ENCODE results near the gene UQCR11. TPM values are rescaled to one million over a fixed set of nuclear protein-coding genes. Genes with fewer than 3 reads are reported as not detected.

UQCR11 gene
- total RNA-seq, 3 donors from 2014 or later, result 59.6 to 117 (median 63.4) TPM

DNA sequence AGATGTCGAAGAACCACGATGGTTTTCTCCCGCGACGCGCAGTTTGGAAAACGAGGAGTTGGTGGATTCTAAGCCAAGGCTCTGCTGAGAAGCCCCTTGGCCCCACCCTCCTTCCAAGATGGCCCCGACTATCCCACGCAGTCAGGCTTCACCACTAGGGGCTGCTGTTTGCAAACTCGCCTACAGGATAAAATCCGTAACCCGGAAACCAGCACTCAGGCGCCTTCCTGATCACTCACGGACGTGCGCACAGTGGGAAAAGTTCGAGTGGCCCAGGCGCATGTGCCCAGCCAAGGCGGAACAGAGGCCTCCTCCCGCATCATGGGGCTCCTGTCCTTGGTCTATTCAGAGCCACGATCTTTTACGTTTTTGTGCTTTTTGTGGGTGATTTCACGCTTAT, 19.2 kb upstream of the UQCR11 start:
- intact Hi-C loops (cut with DNase I; ENCODE audit: low total_unique reads), result no loop called here
- Histone ChIP-seq H3K36me3 (no peaks in the 10 kb centered on the region), H3K27ac (no peak overlapping the region), H3K4me3 (no peak overlapping the region), H3K4me1 (no peaks in the 10 kb centered on the region), H3K27me3 (no peaks in the 10 kb centered on the region), H3K9me3 (no peaks in the 10 kb centered on the region)
- DNase-seq (ENCODE audit: low spot score in 2 of 2), result no peak
- TF ChIP-seq, protein P1, sequence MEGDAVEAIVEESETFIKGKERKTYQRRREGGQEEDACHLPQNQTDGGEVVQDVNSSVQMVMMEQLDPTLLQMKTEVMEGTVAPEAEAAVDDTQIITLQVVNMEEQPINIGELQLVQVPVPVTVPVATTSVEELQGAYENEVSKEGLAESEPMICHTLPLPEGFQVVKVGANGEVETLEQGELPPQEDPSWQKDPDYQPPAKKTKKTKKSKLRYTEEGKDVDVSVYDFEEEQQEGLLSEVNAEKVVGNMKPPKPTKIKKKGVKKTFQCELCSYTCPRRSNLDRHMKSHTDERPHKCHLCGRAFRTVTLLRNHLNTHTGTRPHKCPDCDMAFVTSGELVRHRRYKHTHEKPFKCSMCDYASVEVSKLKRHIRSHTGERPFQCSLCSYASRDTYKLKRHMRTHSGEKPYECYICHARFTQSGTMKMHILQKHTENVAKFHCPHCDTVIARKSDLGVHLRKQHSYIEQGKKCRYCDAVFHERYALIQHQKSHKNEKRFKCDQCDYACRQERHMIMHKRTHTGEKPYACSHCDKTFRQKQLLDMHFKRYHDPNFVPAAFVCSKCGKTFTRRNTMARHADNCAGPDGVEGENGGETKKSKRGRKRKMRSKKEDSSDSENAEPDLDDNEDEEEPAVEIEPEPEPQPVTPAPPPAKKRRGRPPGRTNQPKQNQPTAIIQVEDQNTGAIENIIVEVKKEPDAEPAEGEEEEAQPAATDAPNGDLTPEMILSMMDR (IDR thresholded peaks at IDR 0.05), result peak in 1 of 3 donors; percentile 38
- TF ChIP-seq POLR2A (IDR thresholded peaks at IDR 0.05), result no peak

DNA sequence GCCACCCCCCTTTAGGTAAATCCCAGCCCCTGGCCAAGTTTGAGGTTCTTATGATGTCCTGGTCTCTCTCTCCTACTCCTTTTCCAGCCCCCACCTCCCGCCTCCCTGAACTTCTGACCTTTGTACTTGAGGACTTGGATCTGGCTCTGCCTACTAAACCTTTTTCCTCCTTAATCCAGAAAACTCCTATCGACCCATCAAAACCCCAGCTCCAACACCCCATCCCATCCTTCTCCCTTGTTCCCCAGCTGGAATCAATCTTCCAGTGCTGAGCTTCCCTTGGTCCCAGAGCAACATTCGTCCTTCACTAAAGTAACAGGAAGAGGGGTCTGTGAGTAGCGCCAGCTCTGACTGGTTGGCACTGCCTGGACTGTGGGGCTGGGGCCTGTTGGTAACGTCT, 17.3 kb upstream of the UQCR11 start:
- no peak overlapping the region for H3K27ac ChIP-seq
- no peaks in the 10 kb centered on the region for H3K4me1 ChIP-seq
- intact Hi-C loops (cut with DNase I; ENCODE audit: low total_unique reads), result no loop called here
- no peak for DNase-seq (ENCODE audit: low spot score in 2 of 2)
- no peaks in the 10 kb centered on the region for H3K36me3 ChIP-seq
- no peak overlapping the region for H3K4me3 ChIP-seq
- H3K9me3 ChIP-seq, result no peaks in the 10 kb centered on the region
- H3K27me3 ChIP-seq, result no peaks in the 10 kb centered on the region
- TF ChIP-seq POLR2AphosphoS5 (IDR thresholded peaks at IDR 0.05) (no peak), POLR2A (IDR thresholded peaks at IDR 0.05) (no peak)
- TF ChIP-seq, protein P1 (IDR thresholded peaks at IDR 0.05), result no peak

DNA sequence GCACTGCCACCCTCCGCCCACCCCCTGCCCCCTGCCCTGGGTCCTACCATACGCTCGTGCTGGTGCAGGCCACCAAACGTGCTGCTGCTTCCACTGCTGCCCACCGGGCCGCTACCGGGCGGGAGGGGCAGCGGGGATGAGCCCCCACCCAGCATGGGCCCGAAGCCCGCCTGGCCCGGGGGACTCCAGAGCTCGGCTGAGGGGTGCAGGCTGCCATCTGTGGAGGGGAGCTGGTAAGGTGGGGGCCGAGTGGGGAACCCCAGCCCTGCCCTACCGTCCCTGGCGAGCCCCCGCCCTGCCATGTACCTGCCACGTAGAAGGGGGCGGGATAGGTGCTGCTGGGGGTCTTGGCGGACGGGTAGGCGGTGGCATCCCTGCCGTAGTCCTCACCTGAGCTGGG, 16.7 kb upstream of the UQCR11 start:
- intact Hi-C loops (cut with DNase I; ENCODE audit: low total_unique reads), result no loop called here
- Histone ChIP-seq H3K36me3 (no peaks in the 10 kb centered on the region), H3K4me1 (no peaks in the 10 kb centered on the region), H3K4me3 (no peak overlapping the region), H3K27ac (no peak overlapping the region), H3K27me3 (no peaks in the 10 kb centered on the region), H3K9me3 (no peaks in the 10 kb centered on the region)
- DNase-seq (ENCODE audit: low spot score in 2 of 2), result no peak
- no peak for TF ChIP-seq POLR2A (IDR thresholded peaks at IDR 0.05)
- TF ChIP-seq, protein P1 (IDR thresholded peaks at IDR 0.05), result no peak
- no peak for TF ChIP-seq POLR2AphosphoS5 (IDR thresholded peaks at IDR 0.05)

DNA sequence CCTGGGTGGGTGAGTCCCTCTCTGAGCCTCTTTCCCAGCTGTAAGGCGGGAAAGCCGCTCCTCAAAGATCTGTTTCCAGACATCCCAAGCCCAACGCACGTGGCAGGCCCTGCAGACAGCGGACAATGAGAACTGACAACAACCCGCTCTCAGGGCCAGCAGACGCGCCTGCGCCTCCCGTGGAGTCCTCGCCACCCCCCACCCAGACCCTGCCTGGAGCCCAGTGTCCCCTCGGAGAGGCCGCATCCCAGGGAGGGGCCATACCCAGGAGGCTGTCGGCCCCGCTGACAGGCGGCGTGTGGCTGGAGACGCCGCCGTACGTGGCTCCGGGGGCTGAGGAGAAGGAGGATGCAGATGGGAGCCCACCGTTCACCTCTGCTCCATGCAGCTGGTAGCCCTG, 16.3 kb upstream of the UQCR11 start:
- H3K4me1 ChIP-seq, result no peaks in the 10 kb centered on the region
- H3K27ac ChIP-seq, result no peak overlapping the region
- no peaks in the 10 kb centered on the region for H3K9me3 ChIP-seq
- no peak overlapping the region for H3K4me3 ChIP-seq
- H3K36me3 ChIP-seq, result no peaks in the 10 kb centered on the region
- DNase-seq (ENCODE audit: low spot score in 2 of 2), result no peak
- TF ChIP-seq POLR2AphosphoS5 (IDR thresholded peaks at IDR 0.05), result no peak
- TF ChIP-seq, protein P1 (IDR thresholded peaks at IDR 0.05), result no peak
- TF ChIP-seq POLR2A (IDR thresholded peaks at IDR 0.05), result no peak
- intact Hi-C loops (cut with DNase I; ENCODE audit: low total_unique reads), result no loop called here
- H3K27me3 ChIP-seq, result no peaks in the 10 kb centered on the region

DNA sequence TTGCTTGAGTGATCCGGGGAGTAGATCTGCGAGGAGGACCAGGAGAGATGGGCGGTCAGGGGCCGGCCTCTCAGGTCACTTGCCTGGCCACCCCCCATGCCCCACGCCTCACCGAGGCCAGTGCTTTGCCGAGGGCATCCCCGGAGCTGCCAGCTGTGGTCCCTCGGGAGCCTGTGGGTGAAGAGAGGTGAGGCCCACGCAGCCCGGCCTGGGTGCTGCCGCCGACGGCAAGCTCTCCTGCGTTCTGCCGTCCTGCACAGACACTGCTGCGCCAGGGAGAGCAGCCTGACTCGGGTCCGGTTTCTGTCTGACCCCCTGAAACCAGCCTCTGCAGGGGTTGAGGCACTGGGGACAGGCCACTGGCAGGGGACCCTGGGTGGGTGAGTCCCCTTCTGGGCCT, 15.8 kb upstream of the UQCR11 start:
- Histone ChIP-seq H3K9me3 (no peaks in the 10 kb centered on the region), H3K4me3 (no peak overlapping the region), H3K27me3 (no peaks in the 10 kb centered on the region), H3K27ac (no peak overlapping the region), H3K36me3 (no peaks in the 10 kb centered on the region), H3K4me1 (no peaks in the 10 kb centered on the region)
- intact Hi-C loops (cut with DNase I; ENCODE audit: low total_unique reads), result no loop called here
- DNase-seq (ENCODE audit: low spot score in 2 of 2), result no peak
- TF ChIP-seq POLR2A (IDR thresholded peaks at IDR 0.05) (no peak), POLR2AphosphoS5 (IDR thresholded peaks at IDR 0.05) (no peak)
- TF ChIP-seq, protein P1 (IDR thresholded peaks at IDR 0.05), result no peak
